Keratinocyte (primary cell): ENCODE measurements around the gene PER2. TPM values are rescaled to one million over a fixed set of nuclear protein-coding genes. Genes with fewer than 3 reads are reported as not detected.
"Not testable (repeated sequence)": the region's sequence is repeated elsewhere in the genome, so short reads cannot be mapped to it uniquely, and the experiment has no call there.

Experiments used
- DNase-seq: peaks from one replicate; pipeline ENCODE4 v3.0.0-alpha.2; 2011; ENCODE audit warnings: low read depth, missing footprints, low spot score
- FAIRE-seq: peaks from 2 replicates; lab custom pipeline; 2011; peaks lifted over from hg19 to GRCh38; lab: Jason Lieb, UNC
- H2AFZ ChIP-seq: 2 replicates; pipeline ENCODE4 v1.6.0; 2012; ENCODE audit warnings: low read length, control low read depth, inconsistent platforms; ENCODE audit not compliant: control insufficient read depth
- H3K27ac ChIP-seq: 2 replicates; pipeline ENCODE4 v1.5.1; 2011; ENCODE audit warnings: low read length; ENCODE audit not compliant: control insufficient read depth, insufficient read depth
- H3K27me3 ChIP-seq: 3 replicates; pipeline ENCODE4 v1.6.0; 2011; ENCODE audit warnings: low read length; ENCODE audit not compliant: control insufficient read depth, insufficient read depth; ENCODE audit errors: extremely low read depth
- H3K36me3 ChIP-seq, 2 experiments: 2 replicates in 1 of 2; 3 replicates in 1 of 2; pipeline ENCODE4 v1.5.1; 2011; ENCODE audit warnings: low read length in 2 of 2, mild to moderate bottlenecking in 1 of 2; ENCODE audit not compliant: control insufficient read depth in 2 of 2, insufficient read depth in 2 of 2; ENCODE audit errors: extremely low read depth in 1 of 2
- H3K4me1 ChIP-seq: 3 replicates; pipeline ENCODE4 v1.5.1; 2011; ENCODE audit warnings: low read length; ENCODE audit not compliant: control insufficient read depth, insufficient read depth; ENCODE audit errors: extremely low read depth
- H3K4me2 ChIP-seq: 3 replicates; pipeline ENCODE4 v1.6.0; 2011; ENCODE audit warnings: low read depth, low read length; ENCODE audit not compliant: control insufficient read depth, insufficient read depth; ENCODE audit errors: extremely low read depth
- H3K4me3 ChIP-seq, 3 experiments: fragments of 200-600 bp in 1 of 3; sonication (generic) in 1 of 3; 2 replicates in 2 of 3; 3 replicates in 1 of 3; pipeline ENCODE4 v1.5.1; 2011 to 2016; ENCODE audit warnings: low read length in 3 of 3, mild to moderate bottlenecking in 3 of 3, control low read depth in 2 of 3, inconsistent platforms in 1 of 3, low read depth in 1 of 3, mixed read lengths in 1 of 3, mixed run types in 1 of 3, moderate library complexity in 1 of 3; ENCODE audit not compliant: control insufficient read depth in 2 of 3, insufficient read depth in 2 of 3; ENCODE audit errors: extremely low read depth in 1 of 3
- H3K79me2 ChIP-seq: 2 replicates; pipeline ENCODE4 v1.6.0; 2012; ENCODE audit warnings: low read length; ENCODE audit not compliant: control insufficient read depth, insufficient read depth
- H3K9ac ChIP-seq: 3 replicates; pipeline ENCODE4 v1.6.0; 2011; ENCODE audit warnings: low read length; ENCODE audit not compliant: control insufficient read depth, insufficient read depth; ENCODE audit errors: extremely low read depth
- H3K9me1 ChIP-seq: 3 replicates; pipeline ENCODE4 v1.6.0; 2011; ENCODE audit warnings: low read length; ENCODE audit not compliant: control insufficient read depth, insufficient read depth; ENCODE audit errors: extremely low read depth
- H3K9me3 ChIP-seq: 2 replicates; pipeline ENCODE4 v1.5.1; 2012; ENCODE audit warnings: low read depth, low read length; ENCODE audit not compliant: control insufficient read depth
- H4K20me1 ChIP-seq: 3 replicates; pipeline ENCODE4 v1.6.0; 2011; ENCODE audit warnings: low read length; ENCODE audit not compliant: control insufficient read depth, insufficient read depth; ENCODE audit errors: extremely low read depth
- CTCF ChIP-seq, 3 experiments: IDR thresholded peaks in 1 of 3; conservative IDR thresholded peaks in 1 of 3; optimal IDR thresholded peaks in 1 of 3; 2 replicates in 2 of 3; 3 replicates in 1 of 3; pipeline versions ENCODE3 to v1.5.1; 2011; ENCODE audit warnings: low read length in 3 of 3, mild to moderate bottlenecking in 3 of 3, moderate library complexity in 2 of 3, control low read depth in 1 of 3, inconsistent platforms in 1 of 3; ENCODE audit not compliant: insufficient read depth in 2 of 3; ENCODE audit errors: extremely low read depth in 1 of 3
- EZH2 ChIP-seq: IDR thresholded peaks from one replicate; pipeline ENCODE4 v1.6.1; 2012; ENCODE audit warnings: inconsistent platforms, mild to moderate bottlenecking, low read length, moderate library complexity
- dilution Hi-C: fragments of 300-500 bp; cut with MboI; formaldehyde crosslinking; loops from one replicate; pipeline ENCODE4 v1.7.0; 2020; ENCODE audit warnings: low sequenced_read_pairs; ENCODE audit not compliant: extremely low pct_ligation_motif_present
- polyA plus RNA-seq, 5 experiments: library from polyadenylated mRNA; depleted of rRNA in 3 of 5; stranded (reverse) in 3 of 5; stranded (forward) in 1 of 5; unstranded in 1 of 5; fragments of >200 nt; gene quantifications; 1 replicate in 1 of 5; 2 replicates in 3 of 5; 3 replicates in 1 of 5; pipeline versions ENCODE4 v1.2.1 to v1.2.3, GENCODE V29; 2011 to 2012; ENCODE audit warnings: missing spikeins in 2 of 5, low read depth in 1 of 5, low replicate concordance in 1 of 5

PER2 gene
- polyA plus RNA-seq, 1 donor (not counting 4 experiments of a cell fraction or from before 2014, with no cell fraction given), result 1.6 TPM

GRCh38 chr2:238313991-238314350 lies 25.6 kb upstream of the PER2 start:
- FAIRE-seq (no peak), DNase-seq (no peak)
- Histone ChIP-seq H3K27me3 (no peaks in the 10 kb centered on the region), H3K4me3 (no peak overlapping the region), H3K9me1 (no peaks in the 10 kb centered on the region), H4K20me1 (no peaks in the 10 kb centered on the region), H3K36me3 (no peaks in the 10 kb centered on the region), H2AFZ (no peak overlapping the region), H3K9ac (no peak overlapping the region), H3K9me3 (no peaks in the 10 kb centered on the region), H3K4me1 (no peaks in the 10 kb centered on the region), H3K27ac (no peak overlapping the region), H3K4me2 (no peak overlapping the region), H3K79me2 (no peaks in the 10 kb centered on the region)
- dilution Hi-C loops, result no loop called here
- TF ChIP-seq CTCF (optimal IDR thresholded peaks at IDR 0.05 in 1 of 3, IDR thresholded peaks at IDR 0.05 in 1 of 3, conservative IDR thresholded peaks at IDR 0.05 in 1 of 3; ENCODE audit: extremely low read depth in 1 of 3, insufficient read depth in 2 of 3, low read length in 3 of 3) (no peak), EZH2 (no peak)

- no peak overlapping the region for H3K4me3 ChIP-seq
- no peaks in the 10 kb centered on the region for H4K20me1 ChIP-seq
- TF ChIP-seq EZH2 (no peak), CTCF (optimal IDR thresholded peaks at IDR 0.05 in 1 of 3, IDR thresholded peaks at IDR 0.05 in 1 of 3, conservative IDR thresholded peaks at IDR 0.05 in 1 of 3; ENCODE audit: extremely low read depth in 1 of 3, insufficient read depth in 2 of 3, low read length in 3 of 3) (no peak)
- no peak overlapping the region for H3K4me2 ChIP-seq
- no peaks in the 10 kb centered on the region for H3K79me2 ChIP-seq
- FAIRE-seq (no peak), DNase-seq (no peak)
- H3K4me1 ChIP-seq, result no peaks in the 10 kb centered on the region
- no peak overlapping the region for H3K9ac ChIP-seq
- H3K9me1 ChIP-seq, result no peaks in the 10 kb centered on the region
- no peak overlapping the region for H3K27ac ChIP-seq
- H2AFZ ChIP-seq, result no peak overlapping the region
- H3K36me3 ChIP-seq, result no peaks in the 10 kb centered on the region
- no peaks in the 10 kb centered on the region for H3K9me3 ChIP-seq
- no peaks in the 10 kb centered on the region for H3K27me3 ChIP-seq
- dilution Hi-C loops, result no loop called here
Observed at GRCh38 chr2:238313289-238313990, 25.0 kb upstream of the PER2 start.

- dilution Hi-C loops, H3K27ac ChIP-seq, H4K20me1 ChIP-seq, FAIRE-seq, H3K4me3 ChIP-seq, H3K4me2 ChIP-seq, H3K36me3 ChIP-seq, DNase-seq, H3K9me3 ChIP-seq, H3K9ac ChIP-seq, H3K9me1 ChIP-seq, H3K79me2 ChIP-seq, H2AFZ ChIP-seq, H3K4me1 ChIP-seq, H3K27me3 ChIP-seq: not testable (repeated sequence)
Observed at GRCh38 chr2:238310721-238311120, 22.3 kb upstream of the PER2 start.
